Stimulated activated CD4-positive, alpha-beta T cell treated with anti-CD3 and anti-CD28 coated beads, TNF-alpha, amount 100 ng/mL, for 1 hour (primary cell): Measurements from ENCODE around the gene CXCL1.

ENCODE experiments used
- DNase-seq, 3 donors: peaks; one replicate each; pipeline ENCODE4 v3.0.0-alpha.2; 2020; ENCODE audit warnings: low read depth in 3 of 3, low spot score in 1 of 3

The CXCL1 gene

DNA sequence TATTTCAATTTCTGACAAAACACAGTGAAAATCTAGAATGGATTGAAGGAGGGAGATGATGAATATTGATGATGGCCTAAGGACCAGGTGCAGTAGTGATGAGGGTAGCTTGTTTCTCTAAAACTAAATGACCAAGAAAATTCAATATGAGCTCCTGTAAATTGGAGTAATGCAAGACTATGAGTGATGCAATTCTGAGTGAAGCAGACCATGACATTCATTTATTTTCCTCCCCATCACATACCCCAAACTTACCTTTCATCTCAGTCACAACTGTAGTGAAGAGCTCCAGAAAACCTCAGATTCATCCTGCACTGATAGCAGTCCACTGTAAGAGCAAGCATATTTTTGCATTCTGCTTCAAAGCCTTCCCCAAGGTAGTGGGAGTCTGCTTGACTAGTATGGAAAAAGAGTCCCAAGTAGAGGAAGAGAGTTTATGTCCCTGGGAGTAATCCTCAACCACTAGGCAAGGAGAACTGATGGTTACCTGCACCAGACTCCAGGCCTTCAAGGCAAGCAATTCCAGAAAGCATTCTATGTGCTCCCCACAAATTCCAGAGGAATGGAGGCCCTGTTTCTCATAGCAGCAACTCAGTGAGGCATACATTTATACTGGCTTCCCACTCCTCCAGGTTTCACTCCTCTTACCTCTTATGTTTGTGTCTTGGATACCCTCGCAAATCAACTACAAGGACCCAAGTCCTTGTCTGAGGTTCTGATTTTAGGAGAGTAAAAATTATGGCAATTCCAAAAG is 47.2 kb downstream of the CXCL1 start:
- DNase-seq, result no peak

GRCh38 chr4:73917081-73917501 is 47.9 kb downstream of the CXCL1 start:
- no peak for DNase-seq

GRCh38 chr4:73918058-73918457 is 48.9 kb downstream of the CXCL1 start:
- DNase-seq, result no peak

GRCh38 chr4:73919691-73920090 is 50.5 kb downstream of the CXCL1 start:
- no peak for DNase-seq
